Measurements from ENCODE around the gene PIGH.
"Not testable (repeated sequence)": the region's sequence is repeated elsewhere in the genome, so short reads cannot be mapped to it uniquely, and the experiment has no call there.

PIGH gene

GRCh38 chr14:67641480-67641879 lies 41.4 kb upstream of the PIGH start:
- TF ChIP-seq CTCF (IDR thresholded peaks at IDR 0.05; ENCODE audit: insufficient read depth, low read depth, low read length, missing control alignments), result no peak

GRCh38 chr14:67638642-67639041 lies 38.6 kb upstream of the PIGH start:
- no peak for TF ChIP-seq CTCF (IDR thresholded peaks at IDR 0.05; ENCODE audit: insufficient read depth, low read depth, low read length, missing control alignments)
- H3K4me3 ChIP-seq (ENCODE audit: low read length), result no peak overlapping the region
- DNase-seq (ENCODE audit: low read depth), result no peak

More at GRCh38 chr14:67641480-67641879, 41.4 kb upstream of the PIGH start:
- H3K4me3 ChIP-seq (ENCODE audit: low read length), result no peak overlapping the region
- no peak for DNase-seq (ENCODE audit: low read depth)

- peak; percentile 58 for DNase-seq (ENCODE audit: low read depth)
Measured at GRCh38 chr14:67636361-67636919, 36.4 kb upstream of the PIGH start.

GRCh38 chr14:67633451-67634147 lies 33.5 kb upstream of the PIGH start:
- H3K4me3 ChIP-seq (ENCODE audit: low read length), result no peak overlapping the region
- no peak for DNase-seq (ENCODE audit: low read depth)
- TF ChIP-seq CTCF (IDR thresholded peaks at IDR 0.05; ENCODE audit: insufficient read depth, low read depth, low read length, missing control alignments), result no peak

More at GRCh38 chr14:67636361-67636919, 36.4 kb upstream of the PIGH start:
- TF ChIP-seq CTCF (IDR thresholded peaks at IDR 0.05; ENCODE audit: insufficient read depth, low read depth, low read length, missing control alignments), result no peak
- no peak overlapping the region for H3K4me3 ChIP-seq (ENCODE audit: low read length)

DNA sequence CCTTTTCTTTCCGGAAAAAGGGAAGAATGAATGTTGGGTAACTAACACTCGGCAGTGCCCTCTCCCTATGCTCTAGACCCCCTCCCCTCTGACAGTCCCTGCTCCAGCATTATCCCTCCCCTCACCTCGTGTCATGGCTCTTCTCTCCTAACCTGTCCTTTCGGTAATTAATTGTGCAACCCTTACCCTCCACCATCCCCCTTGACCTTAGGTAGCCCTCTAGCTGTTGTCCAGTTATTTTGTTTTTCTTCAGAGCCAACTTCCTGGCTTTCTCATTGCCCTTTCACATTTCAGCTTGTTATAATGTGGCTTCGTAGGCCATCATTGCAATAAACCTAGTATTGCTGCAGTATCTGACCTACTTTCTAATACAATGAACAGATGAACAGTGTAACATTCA lies 30.9 kb upstream of the PIGH start:
- TF ChIP-seq CTCF (IDR thresholded peaks at IDR 0.05; ENCODE audit: insufficient read depth, low read depth, low read length, missing control alignments), result no peak
- no peak for DNase-seq (ENCODE audit: low read depth)
- H3K4me3 ChIP-seq (ENCODE audit: low read length), result no peak overlapping the region

GRCh38 chr14:67630186-67630585 lies 30.1 kb upstream of the PIGH start:
- no peak for DNase-seq (ENCODE audit: low read depth)
- no peak for TF ChIP-seq CTCF (IDR thresholded peaks at IDR 0.05; ENCODE audit: insufficient read depth, low read depth, low read length, missing control alignments)
- H3K4me3 ChIP-seq (ENCODE audit: low read length), result no peak overlapping the region

- H3K4me3 ChIP-seq (ENCODE audit: low read length), result no peak overlapping the region
- TF ChIP-seq CTCF (IDR thresholded peaks at IDR 0.05; ENCODE audit: insufficient read depth, low read depth, low read length, missing control alignments), result no peak
- no peak for DNase-seq (ENCODE audit: low read depth)
Measured at GRCh38 chr14:67627519-67627918, 27.5 kb upstream of the PIGH start.

GRCh38 chr14:67626131-67626530 lies 26.1 kb upstream of the PIGH start:
- H3K4me3 ChIP-seq (ENCODE audit: low read length); DNase-seq (ENCODE audit: low read depth): not testable (repeated sequence)
